GM13977 (cell line): ENCODE data around the gene CYP2C9.
"Not testable (repeated sequence)": the region's sequence is repeated elsewhere in the genome, so short reads cannot be mapped to it uniquely, and the experiment has no call there.

Source experiments
- DNase-seq: peaks from one replicate; pipeline ENCODE4 v3.0.0; 2012; ENCODE audit warnings: low spot score
- CTCF ChIP-seq: IDR thresholded peaks from 2 replicates; pipeline ENCODE4 v1.5.1; 2012; ENCODE audit warnings: mild to moderate bottlenecking, control low read depth; ENCODE audit not compliant: insufficient read depth; ENCODE audit errors: extremely low read depth, missing control alignments
- in situ Hi-C: fragments of 300-500 bp; cut with MboI; formaldehyde crosslinking; loops from one replicate; pipeline ENCODE4 v1.12.0; 2022; ENCODE audit warnings: low sequenced_read_pairs, low pct_unique_long_range_greater_than_20kb, mixed read lengths, inconsistent platforms; ENCODE audit not compliant: unreplicated experiment

CYP2C9 gene

GRCh38 chr10:94916423-94916822 lies 22.0 kb upstream of the CYP2C9 start:
- TF ChIP-seq CTCF, result no peak
- DNase-seq, result no peak
- in situ Hi-C loops, result no loop called here

GRCh38 chr10:94936721-94937120 lies 1.7 kb upstream of the CYP2C9 start:
- in situ Hi-C loops, result no loop called here
- DNase-seq, result no peak
- no peak for TF ChIP-seq CTCF

DNA sequence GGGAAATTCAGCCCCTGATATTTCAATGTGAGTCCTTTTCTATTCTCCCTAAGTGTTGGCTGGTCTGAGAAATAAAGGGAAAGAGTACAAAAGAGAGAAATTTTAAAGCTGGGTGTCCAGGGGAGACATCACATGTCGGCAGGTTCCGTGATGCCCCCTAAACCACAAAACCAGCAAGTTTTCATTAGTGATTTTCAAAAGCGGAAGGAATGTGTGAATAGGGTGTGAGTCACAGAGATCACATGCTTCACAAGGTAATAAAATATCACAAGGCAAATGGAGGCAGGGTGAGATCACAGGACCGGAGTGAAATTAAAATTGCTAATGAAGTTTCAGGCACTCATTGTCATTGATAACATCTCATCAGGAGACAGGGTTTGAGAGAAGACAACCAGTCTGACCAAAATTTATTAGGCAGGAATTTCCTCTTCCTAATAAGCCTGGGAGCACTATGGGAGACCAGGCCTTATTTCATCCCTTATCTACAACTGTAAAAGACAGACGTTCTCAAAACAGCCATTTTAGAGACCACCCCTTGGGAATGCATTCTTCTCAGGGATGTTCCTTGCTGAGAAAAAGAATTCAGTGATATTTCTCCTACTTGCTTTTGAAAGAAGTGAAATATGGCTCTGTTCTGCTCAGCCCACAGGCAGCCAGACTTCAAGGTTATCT lies 5.1 kb downstream of the CYP2C9 start:
- DNase-seq, in situ Hi-C loops: not testable (repeated sequence)

DNA sequence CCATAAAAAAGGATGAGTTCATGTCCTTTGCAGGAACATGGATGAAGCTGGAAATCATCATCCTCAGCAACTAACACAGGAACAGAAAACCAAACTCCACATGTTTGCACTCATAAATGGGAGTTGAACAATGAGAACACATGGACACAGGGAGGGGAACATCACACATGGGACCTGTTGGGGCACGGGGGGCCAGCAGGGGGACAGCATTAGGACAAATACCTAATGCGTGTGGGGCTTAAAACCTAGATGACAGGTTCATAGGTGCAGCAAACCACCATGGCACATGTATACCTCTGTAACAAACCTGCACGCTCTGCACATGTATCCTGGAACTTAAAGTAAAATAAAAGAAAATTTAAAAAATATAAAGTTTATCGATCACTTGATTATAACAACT lies 7.7 kb downstream of the CYP2C9 start:
- DNase-seq, result not testable (repeated sequence)

GRCh38 chr10:94963901-94964300 lies 25.4 kb downstream of the CYP2C9 start:
- TF ChIP-seq CTCF, result peak; percentile 66
- DNase-seq, result peak; percentile 13
- in situ Hi-C loops, result no loop called here

More for the DNA sequence above, 7.7 kb downstream of the CYP2C9 start:
- in situ Hi-C loops, result not testable (repeated sequence)

- DNase-seq, result no peak
- no peak for TF ChIP-seq CTCF
- in situ Hi-C loops, result no loop called here
Observed at GRCh38 chr10:94983555-94983954, 45.1 kb downstream of the CYP2C9 start.

DNA sequence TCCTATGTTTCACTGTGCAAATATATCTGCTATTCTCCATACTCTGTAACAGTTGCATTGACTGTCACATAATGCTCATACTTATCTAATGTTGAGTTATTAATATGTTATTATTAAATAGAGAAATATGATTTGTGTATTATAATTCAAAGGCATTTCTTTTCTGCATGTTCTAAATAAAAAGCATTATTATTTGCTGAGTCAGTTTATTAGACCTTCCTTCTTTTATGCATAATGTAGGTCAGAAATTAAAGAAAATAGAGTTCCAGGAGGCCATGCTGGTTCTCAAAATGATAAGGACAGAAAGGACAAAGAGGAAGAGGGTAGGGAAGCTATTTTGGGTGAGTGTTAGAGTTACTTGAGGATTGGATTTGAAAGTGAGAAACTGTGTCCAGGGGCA lies 50.7 kb downstream of the CYP2C9 start:
- DNase-seq, result no peak
- TF ChIP-seq CTCF, result no peak
- in situ Hi-C loops, result no loop called here
